NK-92 (cell line): ENCODE measurements around the gene CWC27.
"Not testable (repeated sequence)": the region's sequence is repeated elsewhere in the genome, so short reads cannot be mapped to it uniquely, and the experiment has no call there.

Experiments
- DNase-seq: peaks from one replicate; lab custom pipeline; 2025; ENCODE audit not compliant: unreplicated experiment; lab: John Stamatoyannopoulos, UW

CWC27 gene

GRCh38 chr5:64838376-64838775 lies 69.6 kb downstream of the CWC27 start:
- no peak for DNase-seq

- DNase-seq: no peak
Observed at GRCh38 chr5:64838803-64839202, 70.1 kb downstream of the CWC27 start.

DNA sequence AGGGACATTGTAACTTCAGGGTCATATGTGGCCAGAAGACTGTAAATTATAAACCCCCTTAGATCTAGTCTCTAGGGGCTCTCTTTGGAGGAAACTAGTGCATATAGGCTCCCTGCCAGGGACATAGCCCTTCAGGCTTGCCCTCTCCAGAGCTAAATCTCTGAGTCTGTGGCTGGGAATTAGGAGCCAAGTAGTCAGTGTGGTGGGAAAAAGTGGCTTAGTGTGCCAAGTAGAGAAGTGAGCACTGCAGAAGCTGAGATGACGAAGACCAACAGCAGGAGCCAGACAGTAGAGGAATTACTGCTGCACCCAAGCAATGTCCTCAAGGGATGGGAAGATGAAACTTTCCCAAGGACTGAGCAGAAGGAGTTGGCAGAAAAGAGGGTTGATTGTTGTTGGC lies 71.2 kb downstream of the CWC27 start:
- no peak for DNase-seq

- no peak for DNase-seq
Observed at GRCh38 chr5:64840958-64841357, 72.2 kb downstream of the CWC27 start.

- DNase-seq: no peak
Observed at GRCh38 chr5:64853777-64854176, 85.0 kb downstream of the CWC27 start.

DNA sequence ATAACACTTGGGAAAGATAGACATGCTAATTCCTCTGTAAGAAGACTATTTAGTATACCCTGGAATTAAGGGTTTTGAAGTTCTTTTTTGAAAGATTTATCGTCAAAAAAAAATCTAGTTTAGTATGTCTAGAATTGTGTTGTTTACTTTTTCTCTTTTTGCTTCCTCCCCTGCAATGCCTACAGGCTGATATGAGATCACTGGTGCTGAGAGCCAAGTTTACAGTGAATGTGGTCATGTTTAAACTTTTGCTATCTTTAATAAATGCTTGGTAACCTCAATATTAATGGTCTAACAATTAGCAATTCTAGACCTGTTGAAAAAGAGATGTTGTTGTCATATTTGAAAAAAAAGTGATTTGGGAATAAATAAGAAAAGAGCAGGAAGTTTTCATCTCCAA lies 86.1 kb downstream of the CWC27 start:
- no peak for DNase-seq

DNA sequence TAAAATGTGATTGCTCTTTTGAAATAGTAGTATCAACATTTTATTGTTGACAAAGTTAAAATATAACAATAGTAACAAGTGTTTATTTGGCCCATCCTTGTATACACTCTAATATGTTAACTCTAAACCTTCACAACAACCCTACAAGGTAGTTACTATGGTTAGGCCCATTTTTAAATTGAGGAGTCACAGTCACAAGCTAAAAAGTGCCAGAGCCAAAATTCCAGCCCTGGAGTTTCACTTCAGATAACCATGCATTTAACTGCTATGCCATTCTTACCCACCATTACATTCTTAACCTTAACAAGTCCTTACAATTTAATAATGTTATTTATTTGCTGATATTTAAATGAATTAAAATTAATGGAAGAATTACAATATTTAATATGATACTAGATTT lies 91.2 kb downstream of the CWC27 start:
- no peak for DNase-seq

GRCh38 chr5:64861281-64861680 lies 92.6 kb downstream of the CWC27 start:
- no peak for DNase-seq

- DNase-seq: no peak
Observed at GRCh38 chr5:64864171-64864570, 95.4 kb downstream of the CWC27 start.

DNA sequence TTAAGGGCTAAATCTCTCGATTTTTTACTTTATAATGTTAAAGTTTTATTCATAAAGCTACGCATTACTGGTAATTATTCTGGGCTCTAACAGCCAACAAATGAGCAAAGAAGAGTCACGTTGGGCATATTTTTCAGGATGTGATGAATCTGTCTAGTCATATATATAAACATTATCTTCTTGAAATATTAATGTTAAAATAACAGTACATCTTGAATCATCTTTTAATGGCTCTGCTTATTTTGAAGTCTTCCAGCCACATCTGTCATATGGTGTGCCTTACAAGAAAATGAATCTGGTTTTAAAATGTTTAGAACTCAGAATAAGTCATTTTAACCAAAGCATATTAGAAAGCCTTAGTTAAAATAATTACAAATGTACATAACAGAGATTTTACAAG lies 96.9 kb downstream of the CWC27 start:
- DNase-seq: no peak

GRCh38 chr5:64869419-64869818 lies 100.7 kb downstream of the CWC27 start:
- DNase-seq: no peak

- DNase-seq: no peak
Observed at GRCh38 chr5:64872044-64872443, 103.3 kb downstream of the CWC27 start.

DNA sequence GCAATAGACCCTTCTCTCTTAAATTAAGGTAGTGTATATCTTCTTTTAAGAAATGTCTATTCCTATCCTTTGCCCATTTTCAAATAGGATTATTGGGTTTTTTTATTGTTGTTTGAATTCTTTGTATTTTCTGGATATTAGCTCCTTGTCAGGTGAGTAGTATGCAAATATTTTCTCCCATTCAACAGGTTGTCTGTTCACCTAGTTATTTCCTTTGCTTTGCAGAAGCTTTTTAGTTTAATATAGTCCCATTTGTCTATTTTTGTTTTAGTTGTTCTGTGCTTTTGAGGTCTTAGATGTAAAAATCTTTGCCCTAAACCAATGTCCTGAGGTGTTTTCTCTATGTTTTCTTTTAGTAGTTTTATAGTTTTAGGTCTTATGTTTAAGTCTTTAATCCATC lies 104.7 kb downstream of the CWC27 start:
- DNase-seq: no peak

GRCh38 chr5:64874753-64875152 lies 106.0 kb downstream of the CWC27 start:
- DNase-seq: no peak

GRCh38 chr5:64876203-64876602 lies 107.5 kb downstream of the CWC27 start:
- DNase-seq: no peak

DNA sequence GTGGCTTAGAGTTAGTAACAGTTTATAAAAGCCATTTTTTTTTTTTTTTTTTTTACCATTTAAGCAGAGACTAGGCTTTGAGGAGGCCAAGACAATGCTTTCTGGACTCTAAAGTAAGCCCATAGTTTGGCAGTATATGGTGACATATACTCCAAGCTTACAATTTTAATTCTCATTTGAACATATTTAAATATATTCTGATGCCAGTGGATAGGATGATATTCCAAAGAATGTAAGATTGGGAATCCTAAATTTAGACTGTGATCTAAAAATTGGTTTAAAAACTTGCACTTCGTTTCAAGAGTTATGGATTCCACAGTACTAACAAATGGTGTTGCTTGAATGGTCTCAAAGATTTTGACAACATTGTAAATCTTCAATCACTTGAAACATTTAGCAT lies 112.1 kb downstream of the CWC27 start:
- no peak for DNase-seq

GRCh38 chr5:64883912-64884311 lies 115.2 kb downstream of the CWC27 start:
- no peak for DNase-seq

DNA sequence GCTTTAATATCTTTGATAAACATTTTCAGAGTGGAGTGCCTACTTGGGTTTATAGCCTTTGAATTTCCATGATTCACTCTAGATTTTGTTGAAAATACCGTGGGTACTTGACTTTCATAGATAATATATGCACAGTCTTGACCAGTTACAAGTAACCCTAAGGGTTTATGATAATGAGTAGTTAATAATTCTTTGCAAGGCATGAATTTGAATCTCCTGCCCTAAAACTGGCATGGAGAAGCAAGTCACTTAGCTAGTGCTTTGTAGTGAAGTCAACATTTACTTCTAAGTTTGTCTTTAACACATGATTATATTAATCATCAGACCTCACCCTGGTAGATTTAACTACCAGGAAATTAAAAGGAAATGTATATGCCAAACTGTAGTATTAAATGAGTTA lies 115.8 kb downstream of the CWC27 start:
- DNase-seq: no peak

- no peak for DNase-seq
Observed at GRCh38 chr5:64887910-64888309, 119.2 kb downstream of the CWC27 start.

- DNase-seq: no peak
Observed at GRCh38 chr5:64895748-64896147, 127.0 kb downstream of the CWC27 start.

- DNase-seq: no peak
Observed at GRCh38 chr5:64899838-64900237, 131.1 kb downstream of the CWC27 start.

GRCh38 chr5:64900618-64901017 lies 131.9 kb downstream of the CWC27 start:
- DNase-seq: no peak

GRCh38 chr5:64907399-64907798 lies 138.7 kb downstream of the CWC27 start:
- DNase-seq: not testable (repeated sequence)

- no peak for DNase-seq
Observed at GRCh38 chr5:64914396-64914795, 145.7 kb downstream of the CWC27 start.
